CD4-positive, alpha-beta memory T cell (primary cell): ENCODE measurements around the gene PSG4. TPM values are rescaled to one million over a fixed set of nuclear protein-coding genes. Genes with fewer than 3 reads are reported as not detected.
"Not testable (repeated sequence)": the region's sequence is repeated elsewhere in the genome, so short reads cannot be mapped to it uniquely, and the experiment has no call there.

ENCODE experiments used
- CTCF ChIA-PET: fragments of 350-600 bp; sonication (Branson Sonifier 250); formaldehyde crosslinking; loops from one replicate; lab custom pipeline; 2021; ENCODE audit warnings: inconsistent platforms; ENCODE audit not compliant: partially characterized antibody; lab: Charles Lee
- POLR2A ChIA-PET: fragments of 350-600 bp; sonication (Branson Sonifier 250); formaldehyde crosslinking; loops from one replicate; lab custom pipeline; 2021; ENCODE audit not compliant: partially characterized antibody; lab: Charles Lee
- DNase-seq, 5 donors: peaks; one replicate each; pipeline versions ENCODE4 v3.0.0 to v3.0.0-alpha.2; 2020 to 2022; ENCODE audit warnings: mixed read lengths in 1 of 5
- H3K27ac ChIP-seq: one replicate; pipeline ENCODE4 v1.7.0; 2013; ENCODE audit warnings: low read depth, low read length
- H3K27me3 ChIP-seq: 2 replicates; pipeline ENCODE4 v1.7.0; 2013; ENCODE audit warnings: mild to moderate bottlenecking, low read length, moderate library complexity; ENCODE audit not compliant: insufficient read depth
- H3K36me3 ChIP-seq: 2 replicates; pipeline ENCODE4 v1.7.0; 2013; ENCODE audit warnings: mild to moderate bottlenecking, low read length, moderate library complexity; ENCODE audit not compliant: insufficient read depth
- H3K4me1 ChIP-seq: 2 replicates; pipeline ENCODE4 v1.7.0; 2013; ENCODE audit warnings: mild to moderate bottlenecking, low read length, moderate library complexity; ENCODE audit not compliant: insufficient read depth
- H3K4me3 ChIP-seq, 2 donors: one replicate each; pipeline ENCODE4 v1.7.0; 2013; ENCODE audit warnings: low read length in 2 of 2, mild to moderate bottlenecking in 1 of 2
- H3K9me3 ChIP-seq, 2 donors: one replicate each; pipeline ENCODE4 v1.7.0; 2013; ENCODE audit warnings: low read length in 2 of 2, control low read depth in 1 of 2; ENCODE audit not compliant: control insufficient read depth in 1 of 2
- H3K27ac Mint-ChIP-seq, 7 donors: one replicate each; pipeline ENCODE4 v1.8.0; 2020 to 2021; ENCODE audit warnings: mixed read lengths in 7 of 7, mild to moderate bottlenecking in 6 of 7, inconsistent platforms in 3 of 7, moderate library complexity in 3 of 7
- H3K27me3 Mint-ChIP-seq, 2 donors: one replicate each; pipeline ENCODE4 v1.8.0; 2020 to 2021; ENCODE audit warnings: mixed read lengths in 2 of 2
- H3K36me3 Mint-ChIP-seq, 2 donors: one replicate each; pipeline ENCODE4 v1.8.0; 2020 to 2021; ENCODE audit warnings: mixed read lengths in 2 of 2, inconsistent platforms in 1 of 2, mild to moderate bottlenecking in 1 of 2
- H3K4me1 Mint-ChIP-seq, 4 donors: one replicate each; pipeline ENCODE4 v1.8.0; 2020 to 2021; ENCODE audit warnings: mixed read lengths in 4 of 4, mild to moderate bottlenecking in 1 of 4
- H3K4me3 Mint-ChIP-seq, 8 donors: one replicate each; pipeline ENCODE4 v1.8.0; 2020 to 2021; ENCODE audit warnings: mixed read lengths in 8 of 8, mild to moderate bottlenecking in 7 of 8, moderate library complexity in 6 of 8, inconsistent platforms in 3 of 8
- H3K9me3 Mint-ChIP-seq, 8 donors: one replicate each; pipeline ENCODE4 v1.8.0; 2020 to 2021; ENCODE audit warnings: mixed read lengths in 8 of 8, mild to moderate bottlenecking in 5 of 8, inconsistent platforms in 3 of 8, moderate library complexity in 1 of 8
- intact Hi-C: fragments of 100-400 bp; cut with micrococcal nuclease; formaldehyde crosslinking; loops from one replicate; pipeline ENCODE4 v1.15.1; 2023
- polyA plus RNA-seq, 2 donors: library from polyadenylated mRNA; unstranded; fragments of 300-500 nt; fragmentation: Illumina TruSeq; gene quantifications; one replicate each; pipeline ENCODE4 v1.2.3, GENCODE V29; 2021
- total RNA-seq, 2 experiments: library from RNA; stranded (reverse); gene quantifications; one replicate each; pipeline ENCODE4 v1.2.3, GENCODE V29; 2021

The PSG4 gene
- total and polyA plus RNA-seq, 4 experiments from 2014 or later = not detected

DNA sequence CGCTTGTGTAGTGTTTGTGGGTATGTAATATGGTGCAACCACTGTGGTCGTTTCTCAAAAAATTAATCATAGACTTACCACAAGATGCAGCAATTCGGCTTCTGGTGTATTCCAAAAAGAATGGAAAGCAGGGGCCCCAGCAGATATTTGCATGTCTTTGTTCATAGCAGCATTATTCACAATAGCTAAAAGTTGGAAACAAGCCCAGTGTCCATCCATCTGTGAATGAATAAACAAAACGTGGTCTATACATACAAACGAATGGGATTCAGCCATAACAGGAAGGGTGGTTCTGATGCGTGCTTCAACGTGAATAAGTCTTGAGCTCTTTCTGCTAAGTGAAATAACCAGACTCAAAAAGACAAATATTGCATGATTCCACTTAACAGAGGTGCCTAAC is 55.6 kb downstream of the PSG4 start:
- H3K4me1 ChIP-seq, H3K9me3 ChIP-seq, DNase-seq, H3K27ac Mint-ChIP-seq, CTCF ChIA-PET, H3K4me3 ChIP-seq, H3K4me3 Mint-ChIP-seq, H3K4me1 Mint-ChIP-seq, H3K36me3 ChIP-seq, H3K27me3 ChIP-seq, POLR2A ChIA-PET, H3K36me3 Mint-ChIP-seq, intact Hi-C loops, H3K27ac ChIP-seq: not testable (repeated sequence)
- H3K27me3 Mint-ChIP-seq = peaks cover 9 to 19% of the 10 kb centered on the region in 2 donors
- peaks cover 0 to 19% (median 5%) of the 10 kb centered on the region in 8 donors for H3K9me3 Mint-ChIP-seq

DNA sequence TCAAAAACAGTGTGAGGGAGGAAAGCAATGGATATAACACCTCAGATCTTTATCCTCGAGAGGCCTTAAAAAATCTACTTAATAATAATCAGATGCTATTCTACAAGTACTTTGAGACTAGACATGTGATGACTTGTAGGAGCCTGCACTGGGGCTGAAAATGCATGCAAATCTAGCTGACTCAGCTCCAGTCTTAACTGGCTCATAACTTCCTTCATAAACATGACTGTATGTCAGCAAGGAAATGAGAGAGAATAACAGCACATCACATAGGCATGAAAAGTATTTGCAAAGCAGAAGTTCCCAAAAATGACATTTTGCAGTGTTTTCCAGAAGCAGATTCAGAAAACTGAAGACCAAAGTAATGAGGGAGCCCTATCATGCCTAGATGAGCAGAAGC is 57.2 kb downstream of the PSG4 start:
- ChIA-PET POLR2A (no interaction called here), CTCF (no interaction called here)
- no peaks in the 10 kb centered on the region for H3K9me3 ChIP-seq
- H3K4me1 ChIP-seq = no peaks in the 10 kb centered on the region
- no peaks in the 10 kb centered on the region for H3K36me3 ChIP-seq
- intact Hi-C loops = no loop called here
- Mint-ChIP-seq H3K27me3 (peaks cover 7 to 19% of the 10 kb centered on the region in 2 donors), H3K4me3 (no peak overlapping the region), H3K9me3 (peaks cover 0 to 15% (median 5%) of the 10 kb centered on the region in 8 donors), H3K4me1 (no peaks in the 10 kb centered on the region), H3K27ac (no peak overlapping the region), H3K36me3 (no peaks in the 10 kb centered on the region)
- no peak for DNase-seq
- no peaks in the 10 kb centered on the region for H3K27me3 ChIP-seq
- no peak overlapping the region for H3K27ac ChIP-seq
- no peak overlapping the region for H3K4me3 ChIP-seq

Other genes starting within 250 kb of the PSG4 start
- not detected for gene PSG11, start 179.2 kb downstream of the PSG4 start, total RNA-seq
- not detected for gene PSG11, start 179.2 kb downstream of the PSG4 start, polyA plus RNA-seq
- gene PSG2, start 122.9 kb downstream of the PSG4 start, total RNA-seq = not detected
- not detected for gene PSG2, start 122.9 kb downstream of the PSG4 start, polyA plus RNA-seq
- not detected for gene PSG5, start 19.1 kb downstream of the PSG4 start, total RNA-seq
- not detected for gene PSG5, start 19.1 kb downstream of the PSG4 start, polyA plus RNA-seq
- not detected for gene PSG9, start 63.9 kb upstream of the PSG4 start, total RNA-seq
- gene PSG9, start 63.9 kb upstream of the PSG4 start, polyA plus RNA-seq = not detected
- not detected for gene CD177, start 148.0 kb upstream of the PSG4 start, total RNA-seq
- gene CD177, start 148.0 kb upstream of the PSG4 start, polyA plus RNA-seq = not detected
- gene TEX101, start 209.3 kb upstream of the PSG4 start, total RNA-seq = not detected
- gene TEX101, start 209.3 kb upstream of the PSG4 start, polyA plus RNA-seq = not detected